ENCODE measurements around the gene RAD51C. TPM values are rescaled to one million over a fixed set of nuclear protein-coding genes. Genes with fewer than 3 reads are reported as not detected.

The RAD51C gene
- polyA plus RNA-seq, 1 donor = 47.3 TPM

Other genes starting within 250 kb of the RAD51C start
- 0.52 TPM for gene HSF5, start 204.2 kb upstream of the RAD51C start, polyA plus RNA-seq (ENCODE audit: insufficient read length)
- gene MTMR4, start 178.0 kb upstream of the RAD51C start, polyA plus RNA-seq (ENCODE audit: insufficient read length) = 75.6 TPM
- gene TEX14, start 557 bp upstream of the RAD51C start, polyA plus RNA-seq (ENCODE audit: insufficient read length) = 1.6 TPM
- gene PPM1E, start 63.3 kb downstream of the RAD51C start, polyA plus RNA-seq (ENCODE audit: insufficient read length) = 5.2 TPM